OCI-LY7 (cell line): ENCODE data around the gene GAREM1. TPM values are rescaled to one million over a fixed set of nuclear protein-coding genes. Genes with fewer than 3 reads are reported as not detected.

Experiments used
- BruUV-seq: library from RNA; stranded (reverse); fragments of 400-500 nt; replicated peaks from 2 replicates; lab custom pipeline; 2021; lab: Mats Ljungman, UMichigan
- CTCF ChIA-PET: fragments of 300-600 bp; sonication (Branson Sonifier 250); formaldehyde crosslinking; loops from one replicate; lab custom pipeline; 2022; ENCODE audit warnings: antibody characterized with exemption; ENCODE audit not compliant: unreplicated experiment; lab: Charles Lee
- POLR2A ChIA-PET: fragments of 300-600 bp; sonication (Branson Sonifier 250); formaldehyde crosslinking; loops from one replicate; lab custom pipeline; 2022; ENCODE audit warnings: antibody characterized with exemption; lab: Charles Lee
- DNase-seq: peaks from one replicate; pipeline ENCODE4 v3.0.0-alpha.2; 2015; ENCODE audit warnings: low spot score
- H2AFZ ChIP-seq: fragments of 200-600 bp; sonication (generic), shearing (Covaris generic); 2 replicates; pipeline ENCODE4 v1.6.1; 2014; ENCODE audit warnings: mild to moderate bottlenecking, antibody characterized with exemption, low read length, moderate library complexity
- H3K27ac ChIP-seq: fragments of 200-600 bp; sonication (generic); 2 replicates; pipeline ENCODE4 v1.5.1; 2014; ENCODE audit warnings: mixed run types, low read depth, mild to moderate bottlenecking, moderate library complexity, low read length, inconsistent platforms; ENCODE audit not compliant: poor library complexity, severe bottlenecking
- H3K36me3 ChIP-seq: fragments of 200-600 bp; sonication (generic); 2 replicates; pipeline ENCODE4 v1.6.1; 2014; ENCODE audit warnings: mild to moderate bottlenecking, antibody characterized with exemption, low read length, moderate library complexity, mixed read lengths; ENCODE audit not compliant: insufficient read depth
- H3K4me1 ChIP-seq: fragments of 200-600 bp; sonication (generic); 2 replicates; pipeline ENCODE4 v1.5.1; 2014; ENCODE audit warnings: mild to moderate bottlenecking, low read length; ENCODE audit not compliant: insufficient read depth, poor library complexity, severe bottlenecking
- H3K4me2 ChIP-seq: fragments of 200-600 bp; sonication (generic); 2 replicates; pipeline ENCODE4 v1.6.1; 2014; ENCODE audit warnings: mild to moderate bottlenecking, low read length
- H3K4me3 ChIP-seq: fragments of 200-600 bp; sonication (generic); 2 replicates; pipeline ENCODE4 v1.5.1; 2014; ENCODE audit warnings: mild to moderate bottlenecking, low read depth, low read length; ENCODE audit not compliant: poor library complexity, severe bottlenecking
- H3K79me2 ChIP-seq: fragments of 200-600 bp; sonication (generic); 2 replicates; pipeline ENCODE4 v1.6.1; 2016; ENCODE audit warnings: low read depth, mild to moderate bottlenecking, low read length, moderate library complexity, mixed read lengths; ENCODE audit not compliant: insufficient read depth
- H3K9me2 ChIP-seq: fragments of 200-600 bp; sonication (generic); 2 replicates; pipeline ENCODE4 v1.6.1; 2016; ENCODE audit warnings: mild to moderate bottlenecking, low read length, mixed read lengths; ENCODE audit not compliant: insufficient read depth
- H3K9me3 ChIP-seq: fragments of 200-600 bp; sonication (generic); 2 replicates; pipeline ENCODE4 v1.6.1; 2014; ENCODE audit warnings: mild to moderate bottlenecking, mixed run types, low read length, mixed read lengths
- H4K20me1 ChIP-seq: fragments of 200-600 bp; sonication (generic); 2 replicates; pipeline ENCODE4 v1.6.1; 2014; ENCODE audit warnings: mild to moderate bottlenecking, antibody characterized with exemption, low read length, moderate library complexity, mixed read lengths; ENCODE audit not compliant: insufficient read depth
- EZH2phosphoT487 ChIP-seq: fragments of 200-600 bp; sonication (generic); IDR thresholded peaks from 2 replicates; pipeline ENCODE4 v1.6.1; 2018; ENCODE audit warnings: low read depth, borderline replicate concordance, mild to moderate bottlenecking, mixed run types, antibody characterized with exemption, low read length, moderate library complexity, mixed read lengths
- intact Hi-C: fragments of 100-400 bp; cut with micrococcal nuclease; formaldehyde crosslinking; loops from one replicate; pipeline ENCODE4 v1.10.0; 2022; ENCODE audit not compliant: unreplicated experiment
- total RNA-seq, 2 experiments: library from RNA; depleted of rRNA in 1 of 2; stranded (reverse); fragments of >200 nt in 1 of 2; shearing (Covaris generic) in 1 of 2; gene quantifications; 2 replicates each; pipeline ENCODE4 v1.2.3, GENCODE V29; 2014 to 2022
- TF ChIP-seq, protein P1 (sequence below): fragments of 200-600 bp; sonication (generic); conservative IDR thresholded peaks from 2 replicates; pipeline ENCODE4 v1.5.1; 2014; ENCODE audit warnings: mild to moderate bottlenecking, antibody characterized with exemption, low read length, moderate library complexity, mixed read lengths

GAREM1 gene
- total RNA-seq, 2 experiments from 2014 or later: 1.0 to 2.7 TPM

DNA sequence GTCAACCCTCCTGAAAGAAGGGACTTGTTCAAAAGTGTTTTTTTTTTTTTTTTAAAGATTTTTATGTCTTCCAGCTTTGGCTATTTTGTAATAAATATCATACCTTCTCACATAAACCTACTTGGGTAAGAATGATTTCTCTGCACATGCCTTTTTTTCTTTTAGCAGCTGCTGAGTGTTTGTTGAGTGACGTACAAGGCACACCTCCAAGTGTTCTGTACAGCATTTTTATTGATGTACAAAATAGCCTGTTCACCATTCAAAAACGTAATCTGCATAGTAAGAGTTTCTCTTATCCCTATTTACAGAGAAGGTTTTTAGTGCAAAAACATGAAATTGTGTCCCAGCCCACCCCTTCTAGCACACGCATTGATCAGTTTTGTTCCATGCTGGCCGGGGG is 203.2 kb downstream of the GAREM1 start:
- DNase-seq: no peak
- ChIA-PET CTCF (no interaction called here), POLR2A (interaction anchor here (0.6 kb wide), 1 partner anchor 1566 kb away, joined by 3 read pairs; no protein-coding TSS in a partner anchor)
- Histone ChIP-seq H3K4me3 (no peak overlapping the region), H3K4me2 (no peak overlapping the region), H2AFZ (no peak overlapping the region), H3K9me2 (no peaks in the 10 kb centered on the region), H3K27ac (no peak overlapping the region), H3K79me2 (no peaks in the 10 kb centered on the region), H3K4me1 (no peaks in the 10 kb centered on the region), H3K9me3 (no peaks in the 10 kb centered on the region), H4K20me1 (no peaks in the 10 kb centered on the region), H3K36me3 (no peaks in the 10 kb centered on the region)
- TF ChIP-seq, protein P1, sequence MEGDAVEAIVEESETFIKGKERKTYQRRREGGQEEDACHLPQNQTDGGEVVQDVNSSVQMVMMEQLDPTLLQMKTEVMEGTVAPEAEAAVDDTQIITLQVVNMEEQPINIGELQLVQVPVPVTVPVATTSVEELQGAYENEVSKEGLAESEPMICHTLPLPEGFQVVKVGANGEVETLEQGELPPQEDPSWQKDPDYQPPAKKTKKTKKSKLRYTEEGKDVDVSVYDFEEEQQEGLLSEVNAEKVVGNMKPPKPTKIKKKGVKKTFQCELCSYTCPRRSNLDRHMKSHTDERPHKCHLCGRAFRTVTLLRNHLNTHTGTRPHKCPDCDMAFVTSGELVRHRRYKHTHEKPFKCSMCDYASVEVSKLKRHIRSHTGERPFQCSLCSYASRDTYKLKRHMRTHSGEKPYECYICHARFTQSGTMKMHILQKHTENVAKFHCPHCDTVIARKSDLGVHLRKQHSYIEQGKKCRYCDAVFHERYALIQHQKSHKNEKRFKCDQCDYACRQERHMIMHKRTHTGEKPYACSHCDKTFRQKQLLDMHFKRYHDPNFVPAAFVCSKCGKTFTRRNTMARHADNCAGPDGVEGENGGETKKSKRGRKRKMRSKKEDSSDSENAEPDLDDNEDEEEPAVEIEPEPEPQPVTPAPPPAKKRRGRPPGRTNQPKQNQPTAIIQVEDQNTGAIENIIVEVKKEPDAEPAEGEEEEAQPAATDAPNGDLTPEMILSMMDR: no peak
- intact Hi-C loops: no loop called here
- no TSS peak for BruUV-seq

DNA sequence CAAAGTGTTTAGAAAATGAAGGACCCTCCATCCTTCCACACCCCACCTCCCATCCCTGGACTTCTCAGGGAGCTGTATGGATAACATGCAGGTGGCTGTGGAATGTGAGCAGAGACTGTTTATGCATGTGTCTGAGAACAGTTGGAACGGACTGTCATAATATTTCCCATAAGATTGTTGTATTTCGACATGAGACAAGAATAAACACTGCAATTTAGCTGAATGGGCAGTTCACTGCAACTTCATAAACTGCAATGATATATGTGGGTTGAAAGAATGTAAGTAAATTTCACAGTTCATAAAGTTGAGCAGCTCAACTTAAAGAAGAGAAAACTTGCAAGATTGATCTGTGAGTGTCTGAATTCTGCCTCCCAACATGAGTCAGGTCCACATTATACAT is 206.3 kb downstream of the GAREM1 start:
- no peaks in the 10 kb centered on the region for H3K9me3 ChIP-seq
- H3K4me3 ChIP-seq: no peak overlapping the region
- no peak for TF ChIP-seq EZH2phosphoT487
- TF ChIP-seq, protein P1: no peak
- no peak overlapping the region for H3K4me2 ChIP-seq
- no peak for DNase-seq
- no peaks in the 10 kb centered on the region for H4K20me1 ChIP-seq
- H3K9me2 ChIP-seq: no peaks in the 10 kb centered on the region
- H3K36me3 ChIP-seq: no peaks in the 10 kb centered on the region
- POLR2A ChIA-PET: no interaction called here
- intact Hi-C loops: no loop called here
- H3K27ac ChIP-seq: no peak overlapping the region
- H3K79me2 ChIP-seq: no peaks in the 10 kb centered on the region
- no TSS peak for BruUV-seq
- H3K4me1 ChIP-seq: no peaks in the 10 kb centered on the region
- CTCF ChIA-PET: no interaction called here
- no peak overlapping the region for H2AFZ ChIP-seq

DNA sequence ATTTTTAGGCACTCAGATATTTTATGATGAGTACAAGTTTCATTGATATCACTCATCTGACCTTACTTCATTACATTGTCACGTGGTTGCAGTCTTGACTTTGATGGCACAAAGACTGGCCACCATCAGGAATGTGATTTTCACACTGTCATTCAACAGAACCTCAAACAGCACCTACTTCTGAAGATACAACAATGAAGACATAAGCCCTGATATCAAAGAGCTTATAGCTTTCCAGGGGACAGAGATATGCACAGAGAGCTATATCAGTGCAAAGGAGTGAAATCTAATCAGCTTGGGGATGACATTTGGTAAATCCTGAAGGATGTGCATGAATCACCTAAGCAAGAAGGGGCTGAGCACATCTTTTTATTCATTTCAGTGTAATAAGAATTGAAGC is 208.6 kb downstream of the GAREM1 start:
- Histone ChIP-seq H3K4me3 (no peak overlapping the region), H3K36me3 (no peaks in the 10 kb centered on the region), H3K27ac (no peak overlapping the region), H4K20me1 (no peaks in the 10 kb centered on the region), H3K4me1 (no peaks in the 10 kb centered on the region), H3K4me2 (no peak overlapping the region), H2AFZ (no peak overlapping the region), H3K9me2 (no peaks in the 10 kb centered on the region), H3K79me2 (no peaks in the 10 kb centered on the region), H3K9me3 (no peaks in the 10 kb centered on the region)
- DNase-seq: no peak
- no TSS peak for BruUV-seq
- ChIA-PET POLR2A (no interaction called here), CTCF (no interaction called here)
- intact Hi-C loops: no loop called here
- no peak for TF ChIP-seq EZH2phosphoT487
- TF ChIP-seq, protein P1: no peak
